Measurements from ENCODE around the gene PCDHGB6.
"Not testable (repeated sequence)": the region's sequence is repeated elsewhere in the genome, so short reads cannot be mapped to it uniquely, and the experiment has no call there.

PCDHGB6 gene

DNA sequence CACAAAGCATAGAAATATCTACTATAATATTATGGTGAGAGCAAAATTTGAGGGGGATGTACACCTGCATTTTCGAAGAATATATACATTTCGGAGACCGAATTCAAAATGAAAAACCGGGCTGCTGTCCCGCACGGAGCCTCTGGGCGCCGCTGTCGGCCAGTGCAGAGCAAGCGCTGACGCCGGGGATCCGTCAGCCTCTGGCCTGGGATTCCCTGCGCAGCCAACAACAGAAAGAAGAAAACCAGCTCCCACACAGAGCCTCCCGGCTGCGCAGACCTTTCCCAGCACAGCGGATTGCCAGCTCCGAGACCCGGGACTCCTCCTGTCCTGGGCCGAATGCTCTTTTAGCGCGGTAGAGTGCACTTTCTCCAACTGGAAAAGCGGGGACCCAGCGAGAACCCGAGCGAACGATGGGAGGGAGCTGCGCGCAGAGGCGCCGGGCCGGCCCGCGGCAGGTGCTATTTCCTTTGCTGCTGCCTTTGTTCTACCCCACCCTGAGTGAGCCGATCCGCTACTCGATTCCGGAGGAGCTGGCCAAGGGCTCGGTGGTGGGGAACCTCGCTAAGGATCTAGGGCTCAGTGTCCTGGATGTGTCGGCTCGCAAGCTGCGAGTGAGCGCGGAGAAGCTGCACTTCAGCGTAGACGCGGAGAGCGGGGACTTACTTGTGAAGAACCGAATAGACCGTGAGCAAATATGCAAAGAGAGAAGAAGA lies at the start of gene PCDHGB6:
PCDHGB6 (plus strand) TSS at position 232 of the 716 bp plus-strand sequence; CDS start at position 414, 182 bp downstream.
- DNase-seq (ENCODE audit: low read depth in 2 of 2): not testable (repeated sequence)

DNA sequence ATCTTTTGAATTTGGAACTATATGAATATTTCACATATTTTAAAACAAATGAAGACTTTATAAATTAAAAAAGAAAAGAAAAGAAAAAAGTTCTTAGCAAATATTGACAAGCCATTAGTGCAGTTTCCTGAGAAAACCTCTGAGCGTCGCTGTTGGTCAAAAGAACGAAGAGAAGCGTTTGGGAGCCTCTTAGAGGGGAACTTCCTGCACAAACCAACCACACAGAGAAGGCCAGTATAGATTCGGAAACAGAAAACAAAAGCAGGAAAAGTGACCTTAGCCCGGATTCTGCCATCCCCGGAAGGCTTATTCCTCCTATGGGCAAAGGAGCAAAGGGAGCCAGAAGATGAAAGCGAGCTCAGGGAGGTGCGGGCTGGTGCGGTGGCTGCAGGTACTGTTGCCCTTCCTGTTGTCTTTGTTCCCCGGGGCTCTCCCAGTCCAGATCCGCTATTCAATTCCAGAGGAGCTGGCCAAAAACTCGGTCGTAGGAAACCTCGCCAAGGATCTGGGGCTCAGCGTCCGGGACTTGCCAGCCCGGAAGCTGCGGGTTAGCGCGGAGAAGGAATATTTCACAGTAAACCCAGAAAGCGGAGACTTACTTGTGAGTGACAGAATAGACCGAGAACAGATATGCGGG lies 47.9 kb upstream of the PCDHGB6 start, which contains the start of gene PCDHGB2:
PCDHGB2 (plus strand) TSS at position 205 of the 637 bp plus-strand sequence; CDS start at position 347, 142 bp downstream.
- DNase-seq (ENCODE audit: low read depth in 2 of 2): no peak

DNA sequence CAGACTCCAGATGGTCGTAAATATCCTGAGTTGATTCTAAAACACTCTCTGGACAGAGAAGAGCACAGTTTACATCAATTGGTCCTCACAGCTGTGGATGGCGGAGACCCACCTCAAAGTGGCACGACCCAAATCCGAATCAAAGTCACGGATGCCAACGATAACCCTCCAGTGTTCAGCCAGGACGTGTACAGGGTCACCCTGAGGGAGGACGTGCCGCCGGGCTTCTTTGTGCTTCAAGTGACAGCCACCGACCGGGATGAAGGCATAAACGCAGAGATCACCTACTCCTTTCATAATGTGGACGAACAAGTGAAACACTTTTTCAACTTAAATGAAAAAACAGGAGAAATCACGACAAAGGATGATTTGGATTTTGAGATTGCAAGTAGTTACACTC lies 47.1 kb upstream of the PCDHGB6 start:
- no peak for DNase-seq (ENCODE audit: low read depth in 2 of 2)

DNA sequence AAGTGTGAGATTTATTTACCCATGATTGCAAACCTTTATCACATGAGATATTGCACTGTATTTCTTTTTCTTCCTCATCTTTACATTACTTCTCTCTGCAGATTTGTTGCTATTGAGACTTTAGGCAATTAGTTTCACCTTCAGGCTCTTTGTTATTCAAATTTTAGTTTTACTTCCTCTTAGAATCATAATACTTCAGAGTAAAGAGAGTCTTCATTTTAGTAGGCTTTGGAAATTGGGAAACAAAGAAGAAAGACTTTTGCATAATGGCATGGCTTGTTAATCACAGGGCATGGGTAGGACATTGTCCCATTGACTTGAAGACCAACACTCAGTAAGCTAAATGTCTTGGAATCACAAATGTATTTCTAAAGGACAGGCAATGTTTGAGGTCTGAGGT lies 45.1 kb upstream of the PCDHGB6 start:
- no peak for DNase-seq (ENCODE audit: low read depth in 2 of 2)

DNA sequence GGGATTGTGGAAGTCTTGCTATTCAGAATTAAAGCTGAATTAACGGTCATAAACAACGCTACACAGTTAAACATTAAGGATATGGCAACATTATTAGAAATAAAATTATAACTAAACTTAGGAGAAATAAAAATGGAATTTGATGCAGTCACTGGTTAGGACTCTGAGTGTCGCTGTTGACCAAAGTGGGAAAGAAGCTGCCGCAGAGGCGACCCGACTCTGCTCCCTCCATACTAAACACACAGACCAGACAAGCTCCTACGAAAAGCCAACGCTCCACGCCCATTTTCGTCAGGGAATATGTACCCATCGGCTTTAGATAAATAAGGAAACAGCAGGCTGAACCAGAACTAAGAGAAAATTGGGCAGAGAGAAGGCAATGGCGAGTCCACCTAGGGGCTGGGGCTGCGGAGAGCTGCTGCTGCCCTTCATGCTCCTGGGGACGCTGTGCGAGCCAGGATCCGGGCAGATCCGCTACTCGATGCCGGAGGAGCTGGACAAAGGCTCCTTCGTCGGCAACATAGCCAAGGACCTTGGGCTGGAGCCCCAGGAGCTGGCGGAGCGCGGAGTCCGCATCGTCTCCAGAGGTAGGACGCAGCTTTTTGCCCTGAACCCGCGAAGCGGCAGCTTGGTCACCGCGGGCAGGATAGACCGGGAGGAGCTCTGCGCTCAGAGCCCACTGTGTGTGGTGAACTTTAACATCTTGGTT lies 43.7 kb upstream of the PCDHGB6 start, which contains the start of gene PCDHGA5:
PCDHGA5 (plus strand) TSS at position 211 of the 709 bp plus-strand sequence; CDS start at position 380, 169 bp downstream.
- no peak for DNase-seq (ENCODE audit: low read depth in 2 of 2)

DNA sequence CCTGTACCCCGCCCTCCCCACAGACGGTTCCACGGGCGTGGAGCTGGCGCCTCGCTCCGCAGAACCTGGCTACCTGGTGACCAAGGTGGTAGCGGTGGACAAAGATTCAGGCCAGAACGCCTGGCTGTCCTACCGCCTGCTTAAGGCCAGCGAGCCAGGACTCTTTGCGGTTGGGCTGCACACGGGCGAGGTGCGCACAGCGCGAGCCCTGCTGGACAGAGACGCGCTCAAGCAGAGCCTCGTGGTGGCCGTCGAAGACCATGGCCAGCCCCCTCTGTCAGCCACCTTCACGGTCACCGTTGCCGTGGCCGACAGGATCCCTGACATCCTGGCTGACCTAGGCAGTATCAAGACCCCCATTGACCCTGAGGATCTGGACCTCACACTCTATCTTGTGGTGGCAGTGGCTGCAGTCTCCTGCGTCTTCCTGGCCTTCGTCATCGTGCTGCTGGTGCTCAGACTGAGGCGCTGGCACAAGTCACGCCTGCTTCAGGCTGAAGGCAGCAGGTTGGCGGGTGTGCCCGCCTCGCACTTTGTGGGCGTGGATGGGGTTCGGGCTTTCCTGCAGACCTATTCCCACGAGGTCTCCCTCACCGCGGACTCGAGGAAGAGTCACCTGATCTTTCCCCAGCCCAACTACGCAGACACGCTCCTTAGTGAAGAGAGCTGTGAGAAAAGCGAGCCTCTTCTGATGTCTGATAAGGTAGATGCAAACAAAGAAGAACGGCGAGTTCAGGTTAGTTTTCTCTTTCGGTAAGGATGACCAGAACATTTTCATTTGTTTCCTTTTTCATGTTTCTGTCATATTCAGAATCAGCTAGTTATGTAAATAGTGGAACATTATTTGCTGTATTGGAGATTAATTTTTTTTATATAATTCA lies 41.6 kb upstream of the PCDHGB6 start:
- DNase-seq (ENCODE audit: low read depth in 2 of 2): no peak

DNA sequence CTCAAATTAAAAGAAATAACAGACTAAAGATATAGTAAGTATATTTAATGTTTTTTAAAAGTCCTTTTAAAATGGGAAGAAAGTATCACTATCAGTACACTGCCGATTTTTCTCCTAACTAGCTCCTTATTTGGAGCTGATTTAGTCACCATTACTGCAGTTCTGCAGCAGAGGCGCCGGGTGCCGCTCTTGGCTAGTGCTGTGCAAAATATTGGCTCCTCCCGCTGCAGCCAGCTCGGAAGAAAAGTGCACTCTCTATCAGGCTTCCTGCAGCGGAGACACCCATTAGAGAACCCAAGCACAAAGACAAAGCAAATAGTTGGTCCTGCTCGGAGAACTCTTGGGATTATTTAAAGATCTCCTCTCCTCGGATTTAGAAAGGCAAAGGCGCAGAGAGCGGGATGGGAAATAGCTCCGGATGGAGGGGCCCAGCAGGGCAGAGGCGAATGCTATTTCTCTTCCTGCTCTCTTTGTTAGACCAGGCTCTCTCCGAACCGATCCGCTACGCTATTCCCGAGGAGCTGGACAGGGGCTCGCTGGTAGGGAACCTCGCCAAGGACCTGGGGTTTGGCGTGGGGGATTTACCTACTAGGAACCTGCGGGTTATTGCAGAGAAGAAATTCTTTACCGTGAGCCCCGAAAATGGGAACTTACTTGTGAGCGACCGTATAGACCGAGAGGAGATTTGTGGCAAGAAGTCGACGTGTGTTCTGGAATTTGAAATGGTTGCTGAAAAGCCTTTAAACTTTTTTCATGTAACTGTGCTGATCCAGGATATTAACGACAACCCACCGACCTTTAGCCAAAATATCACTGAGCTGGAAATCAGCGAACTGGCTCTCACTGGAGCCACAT lies 37.6 kb upstream of the PCDHGB6 start, which contains the start of gene PCDHGB3:
PCDHGB3 (plus strand) TSS at position 249 of the 855 bp plus-strand sequence; CDS start at position 402, 153 bp downstream.
- no peak for DNase-seq (ENCODE audit: low read depth in 2 of 2)

DNA sequence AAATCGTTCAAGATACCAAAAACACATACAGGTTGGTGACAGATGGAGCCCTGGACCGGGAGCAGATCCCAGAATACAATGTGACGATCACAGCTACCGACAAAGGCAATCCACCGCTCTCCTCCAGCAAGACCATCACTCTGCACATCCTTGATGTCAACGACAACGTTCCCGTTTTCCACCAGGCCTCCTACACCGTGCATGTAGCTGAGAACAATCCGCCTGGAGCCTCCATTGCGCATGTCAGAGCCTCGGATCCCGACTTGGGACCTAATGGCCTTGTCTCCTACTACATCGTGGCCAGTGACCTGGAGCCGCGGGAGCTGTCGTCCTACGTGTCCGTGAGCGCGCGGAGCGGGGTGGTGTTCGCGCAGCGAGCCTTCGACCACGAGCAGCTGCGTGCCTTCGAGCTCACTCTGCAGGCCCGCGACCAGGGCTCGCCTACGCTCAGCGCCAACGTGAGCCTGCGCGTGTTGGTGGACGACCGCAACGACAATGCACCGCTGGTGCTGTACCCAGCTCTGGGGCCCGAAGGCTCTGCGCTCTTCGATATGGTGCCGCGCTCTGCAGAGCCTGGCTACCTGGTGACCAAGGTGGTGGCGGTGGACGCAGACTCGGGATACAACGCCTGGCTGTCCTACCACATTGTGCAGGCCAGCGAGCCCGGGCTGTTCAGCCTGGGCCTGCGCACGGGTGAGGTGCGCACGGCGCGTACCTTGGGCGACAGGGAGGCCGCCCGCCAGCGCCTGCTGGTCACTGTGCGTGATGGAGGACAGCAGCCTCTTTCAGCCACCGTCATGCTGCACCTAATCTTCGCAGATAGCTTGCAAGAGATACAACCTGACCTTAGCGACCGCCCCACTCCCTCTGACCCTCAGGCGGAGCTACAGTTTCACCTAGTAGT lies 36.0 kb upstream of the PCDHGB6 start:
- DNase-seq (ENCODE audit: low read depth in 2 of 2): no peak

DNA sequence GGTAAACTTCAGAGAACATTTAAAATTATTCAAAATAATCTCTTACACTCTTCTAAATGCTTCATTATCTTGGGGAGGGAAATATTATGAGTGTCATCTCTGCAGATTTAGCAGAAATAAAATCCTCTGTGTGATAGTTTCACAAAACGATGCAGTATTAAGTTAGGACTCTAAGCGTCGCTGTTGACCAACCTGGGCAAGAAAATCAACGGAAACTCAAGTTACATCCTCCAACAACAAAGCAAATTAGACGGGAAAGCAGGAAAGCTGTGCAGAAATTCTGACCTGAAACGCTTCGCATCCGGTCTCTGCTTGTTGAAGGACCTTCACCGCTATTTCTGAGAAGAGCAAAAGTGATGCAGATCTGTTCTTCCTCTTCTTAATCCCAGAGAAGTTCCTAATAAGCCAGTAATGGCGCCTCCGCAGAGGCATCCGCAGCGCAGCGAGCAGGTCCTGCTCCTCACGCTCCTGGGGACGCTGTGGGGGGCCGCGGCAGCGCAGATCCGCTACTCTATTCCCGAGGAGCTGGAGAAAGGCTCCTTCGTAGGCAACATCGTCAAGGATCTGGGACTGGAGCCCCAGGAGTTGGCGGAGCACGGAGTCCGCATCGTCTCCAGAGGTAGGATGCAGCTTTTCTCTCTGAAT lies 34.0 kb upstream of the PCDHGB6 start, which contains the start of gene PCDHGA6:
PCDHGA6 (plus strand) TSS at position 219 of the 645 bp plus-strand sequence; CDS start at position 412, 193 bp downstream.
- DNase-seq (ENCODE audit: low read depth in 2 of 2): no peak

DNA sequence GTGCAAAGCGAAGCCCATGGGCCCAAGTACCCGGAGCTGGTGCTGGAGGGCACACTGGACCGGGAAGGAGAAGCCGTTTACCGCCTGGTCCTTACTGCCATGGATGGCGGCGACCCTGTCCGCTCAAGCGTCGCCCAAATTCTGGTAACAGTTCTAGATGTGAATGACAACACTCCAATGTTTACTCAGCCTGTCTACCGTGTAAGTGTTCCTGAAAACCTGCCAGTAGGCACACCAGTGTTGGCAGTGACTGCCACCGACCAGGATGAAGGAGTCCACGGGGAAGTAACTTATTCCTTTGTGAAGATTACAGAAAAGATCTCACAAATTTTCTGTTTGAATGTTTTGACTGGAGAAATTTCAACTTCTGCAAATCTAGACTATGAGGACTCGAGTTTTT lies 33.2 kb upstream of the PCDHGB6 start:
- DNase-seq (ENCODE audit: low read depth in 2 of 2): no peak

DNA sequence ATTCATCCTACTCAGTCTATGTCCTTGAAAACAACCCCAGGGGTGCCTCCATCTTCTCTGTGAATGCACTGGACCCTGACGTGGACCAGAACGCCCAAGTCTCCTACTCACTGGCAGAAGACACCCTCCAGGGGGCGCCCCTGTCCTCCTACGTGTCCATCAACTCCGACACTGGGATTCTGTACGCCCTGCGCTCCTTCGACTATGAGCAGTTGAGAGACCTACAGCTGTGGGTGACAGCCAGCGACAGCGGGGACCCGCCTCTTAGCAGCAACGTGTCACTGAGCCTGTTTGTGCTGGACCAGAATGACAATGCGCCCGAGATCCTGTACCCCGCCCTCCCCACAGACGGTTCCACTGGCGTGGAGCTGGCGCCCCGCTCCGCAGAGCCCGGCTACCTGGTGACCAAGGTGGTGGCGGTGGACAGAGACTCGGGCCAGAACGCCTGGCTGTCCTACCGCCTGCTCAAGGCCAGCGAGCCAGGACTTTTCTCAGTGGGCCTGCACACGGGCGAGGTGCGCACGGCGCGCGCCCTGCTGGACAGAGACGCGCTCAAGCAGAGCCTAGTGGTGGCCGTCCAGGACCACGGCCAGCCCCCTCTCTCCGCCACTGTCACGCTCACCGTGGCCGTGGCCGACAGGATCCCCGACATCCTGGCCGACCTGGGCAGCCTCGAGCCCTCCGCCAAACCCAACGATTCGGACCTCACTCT lies 32.2 kb upstream of the PCDHGB6 start:
- not testable (repeated sequence) for DNase-seq (ENCODE audit: low read depth in 2 of 2)

DNA sequence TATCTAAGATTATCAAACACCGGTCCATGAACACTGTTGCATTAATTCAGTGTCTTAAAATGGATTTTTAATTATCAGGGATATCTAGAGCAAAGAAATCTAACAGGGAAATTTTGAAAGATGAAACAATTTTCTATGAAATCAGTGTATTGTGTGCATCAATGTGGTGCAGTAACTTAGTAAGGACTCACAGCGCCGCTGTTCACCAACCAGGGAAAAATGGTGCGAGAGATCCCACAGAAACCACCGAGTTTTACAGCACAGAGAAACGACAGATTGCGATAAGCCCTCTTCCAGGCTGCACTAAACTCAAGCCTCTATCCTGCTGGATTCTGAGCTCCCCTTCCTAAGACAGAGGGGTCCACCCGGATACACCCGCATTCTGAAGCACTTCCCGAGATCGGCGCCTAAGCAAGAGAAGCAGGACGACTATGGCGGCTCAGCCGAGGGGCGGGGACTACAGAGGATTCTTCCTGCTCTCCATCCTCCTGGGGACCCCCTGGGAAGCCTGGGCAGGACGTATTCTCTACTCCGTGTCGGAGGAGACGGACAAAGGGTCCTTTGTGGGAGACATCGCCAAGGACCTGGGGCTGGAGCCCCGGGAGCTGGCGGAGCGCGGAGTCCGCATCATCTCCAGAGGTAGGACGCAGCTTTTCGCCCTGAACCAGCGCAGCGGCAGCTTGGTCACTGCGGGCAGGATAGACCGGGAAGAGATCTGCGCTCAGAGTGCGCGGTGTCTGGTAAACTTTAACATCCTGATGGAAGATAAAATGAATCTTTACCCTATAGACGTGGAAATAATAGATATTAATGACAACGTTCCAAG lies 25.1 kb upstream of the PCDHGB6 start, which contains the start of gene PCDHGA7:
PCDHGA7 (plus strand) TSS at position 274 of the 826 bp plus-strand sequence; CDS start at position 432, 158 bp downstream.
- DNase-seq (ENCODE audit: low read depth in 2 of 2): no peak

DNA sequence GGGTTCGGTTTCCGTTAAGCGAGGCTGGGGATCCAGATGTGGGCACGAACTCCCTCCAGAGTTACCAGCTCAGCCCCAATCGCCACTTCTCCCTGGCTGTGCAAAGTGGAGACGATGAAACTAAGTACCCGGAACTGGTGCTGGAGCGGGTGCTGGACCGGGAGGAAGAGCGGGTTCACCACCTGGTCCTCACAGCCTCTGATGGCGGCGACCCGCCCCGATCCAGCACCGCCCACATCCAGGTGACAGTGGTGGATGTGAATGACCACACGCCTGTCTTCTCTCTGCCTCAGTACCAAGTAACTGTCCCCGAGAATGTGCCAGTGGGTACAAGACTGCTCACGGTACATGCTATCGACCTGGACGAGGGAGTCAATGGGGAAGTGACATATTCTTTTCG lies 24.5 kb upstream of the PCDHGB6 start:
- no peak for DNase-seq (ENCODE audit: low read depth in 2 of 2)

DNA sequence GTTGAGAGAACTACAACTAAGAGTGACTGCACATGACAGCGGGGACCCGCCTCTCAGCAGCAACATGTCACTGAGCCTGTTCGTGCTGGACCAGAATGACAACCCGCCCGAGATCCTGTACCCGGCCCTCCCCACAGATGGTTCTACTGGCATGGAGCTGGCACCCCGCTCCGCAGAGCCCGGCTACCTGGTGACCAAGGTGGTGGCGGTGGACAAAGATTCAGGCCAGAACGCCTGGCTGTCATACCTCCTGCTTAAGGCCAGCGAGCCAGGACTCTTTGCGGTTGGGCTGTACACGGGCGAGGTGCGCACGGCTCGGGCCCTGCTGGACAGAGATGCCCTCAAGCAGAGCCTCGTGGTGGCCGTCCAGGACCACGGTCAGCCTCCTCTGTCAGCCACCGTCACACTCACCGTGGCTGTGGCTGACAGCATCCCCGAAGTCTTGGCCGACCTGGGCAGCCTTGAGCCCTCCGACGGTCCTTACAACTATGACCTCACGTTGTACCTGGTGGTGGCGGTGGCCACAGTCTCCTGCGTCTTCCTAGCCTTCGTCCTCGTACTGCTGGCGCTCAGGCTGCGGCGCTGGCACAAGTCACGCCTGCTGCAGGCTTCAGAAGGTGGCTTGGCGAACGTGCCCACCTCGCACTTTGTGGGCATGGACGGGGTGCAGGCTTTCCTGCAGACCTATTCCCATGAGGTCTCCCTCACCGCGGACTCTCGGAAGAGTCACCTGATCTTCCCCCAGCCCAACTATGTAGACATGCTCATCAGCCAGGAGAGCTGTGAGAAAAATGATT lies 23.2 kb upstream of the PCDHGB6 start:
- no peak for DNase-seq (ENCODE audit: low read depth in 2 of 2)

DNA sequence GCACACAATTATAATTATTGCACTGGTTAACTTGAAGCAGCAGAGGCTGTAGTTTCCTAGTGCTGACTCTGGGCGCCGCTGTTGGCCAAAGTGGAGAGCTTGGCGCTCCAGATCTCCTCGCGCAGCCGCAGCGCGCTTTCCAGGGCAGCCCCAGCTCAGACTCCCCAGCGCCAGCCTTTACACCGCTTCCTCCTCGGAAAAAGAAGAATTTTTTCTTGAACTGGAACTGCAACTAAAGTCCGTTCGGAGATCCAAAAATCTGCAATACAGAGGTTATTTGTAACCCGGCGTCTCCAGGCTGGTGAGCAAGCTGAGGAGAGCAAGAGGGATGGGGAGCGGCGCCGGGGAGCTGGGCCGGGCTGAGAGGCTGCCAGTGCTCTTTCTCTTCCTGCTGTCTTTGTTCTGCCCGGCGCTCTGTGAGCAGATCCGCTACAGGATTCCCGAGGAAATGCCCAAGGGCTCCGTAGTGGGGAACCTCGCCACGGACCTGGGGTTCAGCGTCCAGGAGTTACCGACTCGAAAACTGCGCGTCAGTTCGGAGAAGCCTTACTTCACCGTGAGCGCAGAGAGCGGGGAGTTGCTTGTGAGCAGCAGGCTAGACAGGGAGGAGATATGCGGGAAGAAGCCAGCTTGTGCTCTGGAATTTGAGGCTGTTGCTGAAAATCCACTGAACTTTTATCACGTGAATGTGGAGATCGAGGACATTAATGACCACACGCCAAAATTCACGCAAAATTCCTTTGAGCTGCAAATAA lies 20.1 kb upstream of the PCDHGB6 start, which contains the start of gene PCDHGB4:
PCDHGB4 (plus strand) TSS at position 142 of the 755 bp plus-strand sequence; CDS start at position 329, 187 bp downstream.
- DNase-seq (ENCODE audit: low read depth in 2 of 2): not testable (repeated sequence)
